BJ (cell line): ENCODE data around the gene CCDC142. TPM values are rescaled to one million over a fixed set of nuclear protein-coding genes. Genes with fewer than 3 reads are reported as not detected.
A peak's percentile ranks its signal among the peaks of the same experiment; 100 is the strongest.

Experiments used
- CTCF ChIA-PET: fragments of 350-600 bp; formaldehyde crosslinking; extraction: SDS; loops from one replicate; lab custom pipeline; 2021; ENCODE audit warnings: antibody characterized with exemption, inconsistent platforms; lab: Yijun Ruan, JAX
- POLR2A ChIA-PET: fragments of 300-600 bp; sonication (Branson Sonifier 250); formaldehyde crosslinking; extraction: SDS; loops from one replicate; lab custom pipeline; 2021; ENCODE audit warnings: antibody characterized with exemption; lab: Charles Lee
- DNase-seq: peaks from one replicate; pipeline ENCODE4 v3.0.0-alpha.2; 2011; ENCODE audit warnings: low read depth
- H3K27me3 ChIP-seq: 2 replicates; pipeline ENCODE4 v1.6.0; 2011; ENCODE audit warnings: low read length; ENCODE audit not compliant: control insufficient read depth, insufficient read depth
- H3K36me3 ChIP-seq: 2 replicates; pipeline ENCODE4 v1.5.1; 2011; ENCODE audit warnings: low read length; ENCODE audit not compliant: control insufficient read depth, insufficient read depth
- H3K4me3 ChIP-seq: 2 replicates; pipeline ENCODE4 v1.5.1; 2011; ENCODE audit warnings: low read depth, mild to moderate bottlenecking, control low read depth, low read length
- polyA minus RNA-seq: library from RNA; depleted of rRNA, polyadenylated mRNA; stranded (reverse); fragments of >200 nt; gene quantifications from 2 replicates; pipeline ENCODE4 v1.2.3, GENCODE V29; 2011; rRNA and poly(A)+ RNA removed
- polyA plus RNA-seq: library from polyadenylated mRNA; depleted of rRNA; stranded (reverse); fragments of >200 nt; gene quantifications from 2 replicates; pipeline ENCODE4 v1.2.3, GENCODE V29; 2011; rRNA removed
- TF ChIP-seq, protein P1 (sequence below): IDR thresholded peaks from 2 replicates; pipeline ENCODE4 v1.5.1; 2011; ENCODE audit warnings: low read depth, mild to moderate bottlenecking, control low read depth, inconsistent platforms, low read length, moderate library complexity; ENCODE audit not compliant: insufficient read depth

CCDC142 gene
- polyA plus RNA-seq (4.5 and 6.2 TPM in 2 replicates), polyA minus RNA-seq (15.6 and 21.0 TPM in 2 replicates)

GRCh38 chr2:74482801-74483674, at the start of gene CCDC142, which contains the start of gene TTC31:
Gene CCDC142 (minus strand): TSS chr2:74482998. CDS start chr2:74482837, 161 bp downstream.
Gene TTC31 (plus strand): TSS chr2:74483081. CDS start chr2:74483096, 15 bp downstream.
- TF ChIP-seq, protein P1, sequence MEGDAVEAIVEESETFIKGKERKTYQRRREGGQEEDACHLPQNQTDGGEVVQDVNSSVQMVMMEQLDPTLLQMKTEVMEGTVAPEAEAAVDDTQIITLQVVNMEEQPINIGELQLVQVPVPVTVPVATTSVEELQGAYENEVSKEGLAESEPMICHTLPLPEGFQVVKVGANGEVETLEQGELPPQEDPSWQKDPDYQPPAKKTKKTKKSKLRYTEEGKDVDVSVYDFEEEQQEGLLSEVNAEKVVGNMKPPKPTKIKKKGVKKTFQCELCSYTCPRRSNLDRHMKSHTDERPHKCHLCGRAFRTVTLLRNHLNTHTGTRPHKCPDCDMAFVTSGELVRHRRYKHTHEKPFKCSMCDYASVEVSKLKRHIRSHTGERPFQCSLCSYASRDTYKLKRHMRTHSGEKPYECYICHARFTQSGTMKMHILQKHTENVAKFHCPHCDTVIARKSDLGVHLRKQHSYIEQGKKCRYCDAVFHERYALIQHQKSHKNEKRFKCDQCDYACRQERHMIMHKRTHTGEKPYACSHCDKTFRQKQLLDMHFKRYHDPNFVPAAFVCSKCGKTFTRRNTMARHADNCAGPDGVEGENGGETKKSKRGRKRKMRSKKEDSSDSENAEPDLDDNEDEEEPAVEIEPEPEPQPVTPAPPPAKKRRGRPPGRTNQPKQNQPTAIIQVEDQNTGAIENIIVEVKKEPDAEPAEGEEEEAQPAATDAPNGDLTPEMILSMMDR = peak; percentile 92
- Histone ChIP-seq H3K36me3 (peaks cover 4% of the 10 kb centered on the region), H3K4me3 (peak within 1 kb of the TSS; percentile 91), H3K27me3 (no peaks in the 10 kb centered on the region)
- CTCF ChIA-PET = interaction anchor here (0.8 to 8.1 kb wide), 21 partner anchors 10 to 148 kb away, joined by 3 to 149 read pairs (median 5); partner anchors contain the start of genes INO80B, LBX2 and MRPL53
- DNase-seq = peak; percentile 74
- POLR2A ChIA-PET = interaction anchor here (0.6 kb wide), 1 partner anchor 14 kb away, joined by 5 read pairs; no protein-coding TSS in a partner anchor

- ChIA-PET POLR2A (no interaction called here), CTCF (interaction anchor here (0.6 to 2.8 kb wide), 12 partner anchors 7 to 1285 kb away, joined by 3 to 12 read pairs (median 4); partner anchors contain the start of genes CCDC142 and TTC31)
- TF ChIP-seq, protein P1 = peak; percentile 27; the same call in 1 of the 2 replicates
Measured at GRCh38 chr2:74532222-74532621, 49.4 kb upstream of the CCDC142 start.

DNA sequence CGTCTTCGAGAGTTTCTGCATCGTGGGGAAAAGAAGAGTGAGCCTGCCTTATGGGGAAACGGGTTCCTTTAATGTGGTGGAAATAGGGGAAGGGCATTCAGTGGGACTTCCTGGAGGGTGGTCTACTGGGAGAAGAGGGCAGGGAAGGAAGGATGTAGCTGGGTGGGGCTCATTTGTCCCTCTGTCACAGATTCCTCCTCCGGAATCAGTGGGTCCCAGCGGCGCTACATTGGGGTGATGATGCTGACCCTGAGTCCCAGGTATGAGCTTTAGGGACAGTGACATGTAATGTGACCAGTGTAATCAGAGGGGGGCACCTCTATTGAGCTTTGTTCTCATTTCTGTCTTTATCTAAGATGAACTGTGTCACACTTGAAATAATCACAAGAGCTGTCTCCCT, 48.9 kb upstream of the CCDC142 start:
- Histone ChIP-seq H3K36me3 (peaks cover 15% of the 10 kb centered on the region), H3K27me3 (no peaks in the 10 kb centered on the region), H3K4me3 (no peak overlapping the region)
- no peak for DNase-seq
- ChIA-PET CTCF (interaction anchor here (0.6 to 3.1 kb wide), 14 partner anchors 8 to 1285 kb away, joined by 3 to 12 read pairs (median 4); partner anchors contain the start of genes CCDC142 and TTC31), POLR2A (no interaction called here)
- TF ChIP-seq, protein P1 = no peak

More at GRCh38 chr2:74532222-74532621, 49.4 kb upstream of the CCDC142 start:
- H3K27me3 ChIP-seq = no peaks in the 10 kb centered on the region
- no peak for DNase-seq
- H3K36me3 ChIP-seq = peaks cover 10% of the 10 kb centered on the region
- no peak overlapping the region for H3K4me3 ChIP-seq

- TF ChIP-seq, protein P1 = no peak
- POLR2A ChIA-PET = interaction anchor here (1.0 kb wide), 1 partner anchor 27 kb away, joined by 4 read pairs; no protein-coding TSS in a partner anchor
- DNase-seq = no peak
- Histone ChIP-seq H3K4me3 (peak overlapping the region; percentile 52), H3K27me3 (no peaks in the 10 kb centered on the region), H3K36me3 (peaks cover 24% of the 10 kb centered on the region)
- CTCF ChIA-PET = interaction anchor here (0.7 to 3.1 kb wide), 9 partner anchors 9 to 138 kb away, joined by 3 to 8 read pairs (median 3); partner anchors contain the start of genes CCDC142 and TTC31
Measured at GRCh38 chr2:74530239-74531187, 47.7 kb upstream of the CCDC142 start.
